NCI-H187 (cell line): Measurements from ENCODE around the gene DKK2.

Experiments
- DNase-seq, 2 experiments: peaks; one replicate each; lab custom pipeline; 2025; lab: John Stamatoyannopoulos, UW

Gene DKK2, protein sequence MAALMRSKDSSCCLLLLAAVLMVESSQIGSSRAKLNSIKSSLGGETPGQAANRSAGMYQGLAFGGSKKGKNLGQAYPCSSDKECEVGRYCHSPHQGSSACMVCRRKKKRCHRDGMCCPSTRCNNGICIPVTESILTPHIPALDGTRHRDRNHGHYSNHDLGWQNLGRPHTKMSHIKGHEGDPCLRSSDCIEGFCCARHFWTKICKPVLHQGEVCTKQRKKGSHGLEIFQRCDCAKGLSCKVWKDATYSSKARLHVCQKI

DNA sequence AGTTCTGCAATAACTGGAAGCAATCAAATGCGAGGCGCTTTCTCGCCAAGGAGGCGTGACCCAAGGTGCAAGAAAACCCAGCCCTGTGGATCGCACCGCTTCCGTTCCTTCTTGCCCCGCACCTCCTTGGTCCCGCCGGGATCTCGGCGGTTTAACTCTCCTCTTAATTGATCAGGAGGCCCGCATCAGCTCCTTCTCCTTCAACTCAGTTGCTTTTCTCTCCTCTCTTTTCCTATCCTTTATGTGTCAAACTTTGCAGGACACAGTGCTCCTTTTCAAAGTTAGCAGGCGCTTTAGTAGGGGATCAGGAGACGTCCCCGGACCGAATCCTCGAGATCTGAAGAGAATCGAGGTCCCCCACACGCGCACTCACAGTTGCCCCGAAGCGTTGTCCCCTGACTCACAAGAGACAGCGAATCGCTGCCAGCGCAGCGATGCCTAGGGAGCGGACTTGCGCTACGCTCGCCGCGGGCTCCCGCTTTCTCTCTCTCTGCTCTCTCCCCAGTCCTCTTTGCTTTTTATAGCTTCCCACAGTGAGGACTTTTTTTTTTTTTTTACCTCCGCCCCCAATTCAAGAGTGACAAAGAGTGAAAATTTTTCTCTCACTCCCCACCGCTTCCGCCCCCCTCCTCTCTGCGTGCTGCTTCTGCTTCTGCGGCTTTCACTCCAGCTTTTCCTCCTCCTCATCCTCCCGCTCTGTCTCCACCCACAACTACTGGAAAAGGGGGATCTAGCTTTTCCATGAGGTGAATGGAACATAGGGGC, at the start of gene DKK2:
Gene DKK2 (minus strand): TSS at position 495 of the 765 bp plus-strand sequence. CDS start 722 bp downstream, outside the sequence.
- DNase-seq: no peak

DNA sequence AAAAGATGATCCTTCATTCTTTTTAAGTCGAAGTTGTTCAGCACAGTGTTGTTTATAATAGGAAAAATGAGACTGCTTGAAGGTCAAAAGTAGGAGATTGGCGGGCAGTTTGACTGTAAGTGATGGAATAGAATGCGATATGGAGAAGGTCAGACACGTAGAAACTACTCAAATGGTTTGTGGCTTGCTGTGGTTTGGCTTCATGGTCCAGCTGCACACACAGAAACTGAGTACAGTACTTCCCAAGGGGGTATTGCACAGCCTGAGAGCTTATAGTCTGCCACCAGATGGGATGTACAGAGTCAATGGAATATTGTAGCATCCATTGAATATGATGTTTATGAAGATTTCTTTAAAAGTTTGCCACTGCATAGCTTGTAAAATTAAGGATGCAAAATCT, 41.1 kb upstream of the DKK2 start:
- no peak for DNase-seq

DNA sequence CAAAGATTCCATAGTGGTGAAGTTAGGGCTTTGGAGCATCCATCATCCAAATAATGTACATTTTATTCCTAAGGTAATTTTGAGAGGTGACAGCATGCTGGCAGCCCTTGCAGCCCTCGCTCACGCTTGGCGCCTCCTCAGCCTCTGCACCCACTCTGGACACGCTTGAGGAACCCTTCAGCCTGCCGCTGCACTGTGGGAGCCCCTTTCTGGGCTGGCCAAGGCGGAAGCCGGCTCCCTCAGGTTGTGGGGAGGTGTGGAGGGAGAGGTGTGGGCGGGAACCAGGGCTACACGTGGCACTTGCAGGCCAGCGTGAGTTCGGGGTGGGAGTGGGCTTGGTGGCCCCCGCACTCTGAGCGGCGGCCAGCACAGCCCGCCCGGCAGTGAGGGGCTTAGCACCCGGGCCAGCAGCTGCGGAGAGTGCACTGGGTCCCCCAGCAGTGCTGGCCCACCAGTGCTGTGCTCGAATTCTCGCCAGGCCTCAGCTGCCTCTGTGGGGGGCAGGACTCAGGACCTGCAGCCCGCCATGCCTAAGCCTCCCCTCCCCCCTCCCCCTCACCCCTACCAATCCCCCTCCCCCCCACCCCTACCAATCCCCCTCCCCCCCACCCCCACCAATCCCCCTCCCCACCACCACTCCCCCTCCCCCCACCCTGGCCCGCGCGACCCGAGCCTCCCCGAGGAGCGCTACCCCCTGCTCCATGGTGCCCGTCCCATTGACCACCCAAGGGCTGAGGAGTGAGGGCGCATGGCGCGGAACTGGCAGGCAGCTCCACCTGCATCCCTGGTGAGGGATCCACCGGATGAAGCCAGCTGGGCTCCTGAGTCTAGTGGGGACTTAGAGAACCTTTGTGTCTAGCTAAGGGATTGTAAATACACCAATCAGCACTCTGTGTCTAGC, 37.0 kb upstream of the DKK2 start:
- DNase-seq: no peak

DNA sequence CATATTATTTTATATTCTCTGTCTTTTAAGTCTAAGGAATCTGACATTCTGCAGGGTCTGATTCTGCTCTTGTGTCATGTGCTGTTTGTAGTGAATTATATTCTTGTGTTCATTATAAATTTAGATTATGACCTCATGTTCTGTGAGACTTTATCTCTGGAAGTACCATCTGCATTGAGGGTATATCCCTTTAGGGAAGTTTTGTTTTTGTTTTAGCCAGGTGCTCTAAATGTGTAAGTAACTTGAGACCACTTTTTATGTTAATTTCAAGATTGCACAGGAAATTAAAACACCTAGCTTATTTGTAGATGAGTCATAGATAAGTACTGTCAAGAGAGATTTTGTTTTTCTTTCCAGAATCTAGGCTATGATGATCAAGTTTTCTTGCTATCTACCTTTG, 35.0 kb upstream of the DKK2 start:
- no peak for DNase-seq

DNA sequence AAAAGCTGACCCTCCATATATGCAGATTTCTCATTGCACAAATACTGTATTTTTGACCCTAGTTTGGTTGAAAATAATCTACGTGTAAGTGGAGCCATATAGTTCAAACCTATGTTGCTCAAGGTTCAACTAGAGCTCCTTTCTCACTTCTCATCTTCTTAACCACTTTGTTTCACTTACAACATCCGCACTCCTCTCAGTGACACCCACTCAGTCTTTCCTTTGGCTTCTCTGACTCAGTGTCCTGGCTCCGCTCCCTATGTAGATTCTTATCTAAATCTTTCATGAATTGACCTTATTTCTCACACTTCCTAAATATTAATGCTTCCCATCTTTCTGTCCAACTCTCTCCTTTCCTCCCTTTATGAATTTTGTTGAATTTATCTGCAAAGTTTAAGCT, 32.9 kb upstream of the DKK2 start:
- DNase-seq: no peak

DNA sequence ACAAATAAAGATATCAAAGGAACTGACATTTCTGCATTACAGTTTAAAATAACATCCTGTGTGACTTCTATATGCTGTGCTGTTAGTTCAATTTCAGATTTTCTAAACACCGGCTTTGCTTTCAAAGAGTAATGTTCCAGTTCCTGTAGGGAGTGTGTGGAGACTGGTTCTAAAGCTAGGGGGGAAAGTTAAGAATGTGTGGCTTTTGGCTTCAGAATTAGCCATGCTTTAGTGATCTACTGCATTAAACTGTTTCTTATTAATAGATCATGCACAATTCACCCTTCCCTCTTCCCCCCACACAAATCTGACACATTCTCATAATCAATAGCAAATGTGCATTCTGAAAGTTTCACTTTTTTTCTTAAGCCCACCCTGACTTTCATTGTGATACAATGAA, 32.0 kb upstream of the DKK2 start:
- no peak for DNase-seq

DNA sequence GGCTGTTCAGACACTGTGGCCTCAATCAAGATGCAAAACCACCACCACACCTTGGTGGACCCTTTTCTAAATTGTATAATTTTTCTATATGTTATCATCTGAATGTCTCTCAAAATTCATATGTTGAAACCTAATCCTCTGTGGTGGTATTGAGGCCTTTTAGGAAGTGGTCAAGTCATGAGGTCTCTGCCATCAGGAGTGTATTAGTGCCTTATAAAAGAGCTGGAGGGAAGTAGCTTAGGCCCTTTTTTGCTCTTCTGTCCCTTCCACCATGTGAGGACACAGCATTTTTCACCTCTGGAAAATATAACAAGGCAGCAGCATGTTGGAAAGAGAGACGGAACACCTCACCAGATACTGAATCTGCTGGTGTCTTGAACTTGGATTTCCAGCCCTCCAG, 30.5 kb upstream of the DKK2 start:
- DNase-seq: no peak

DNA sequence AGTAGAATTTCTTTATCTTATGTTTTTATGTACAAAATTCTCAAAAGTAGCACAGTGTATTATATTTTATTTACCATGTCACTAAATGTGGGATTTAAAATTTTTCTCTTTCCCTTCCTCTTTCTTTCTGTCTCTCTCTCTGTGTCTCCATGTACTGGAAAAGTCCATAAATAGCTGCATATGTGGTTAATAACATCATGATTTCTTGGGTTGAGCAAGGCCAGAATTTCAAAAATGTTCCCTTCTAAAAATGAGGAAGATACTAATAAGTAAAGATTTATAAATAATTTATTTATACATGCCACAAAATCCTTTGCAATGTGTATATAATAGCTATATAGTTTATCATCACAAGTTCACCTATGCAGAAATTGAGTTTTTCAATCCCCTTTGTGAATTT, 29.1 kb upstream of the DKK2 start:
- DNase-seq: no peak

DNA sequence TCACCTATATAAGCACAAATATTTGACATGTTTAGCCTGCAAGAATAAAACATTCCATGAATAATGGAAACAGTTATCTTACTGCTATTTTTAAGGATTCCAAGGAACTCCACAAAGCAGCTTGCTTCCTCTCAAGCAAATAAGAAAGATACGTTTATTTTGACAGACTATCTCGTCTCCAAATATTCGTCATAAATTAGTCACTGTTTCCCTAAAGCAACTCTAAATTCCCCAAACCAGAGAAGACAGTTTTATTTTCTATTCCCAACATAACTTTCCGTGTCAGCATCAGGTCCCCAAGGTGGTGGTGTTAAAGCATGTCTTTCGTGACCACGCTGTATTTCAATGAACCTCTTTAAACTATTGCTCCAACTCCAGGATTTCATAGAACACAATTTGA, 24.3 kb upstream of the DKK2 start:
- DNase-seq: no peak

DNA sequence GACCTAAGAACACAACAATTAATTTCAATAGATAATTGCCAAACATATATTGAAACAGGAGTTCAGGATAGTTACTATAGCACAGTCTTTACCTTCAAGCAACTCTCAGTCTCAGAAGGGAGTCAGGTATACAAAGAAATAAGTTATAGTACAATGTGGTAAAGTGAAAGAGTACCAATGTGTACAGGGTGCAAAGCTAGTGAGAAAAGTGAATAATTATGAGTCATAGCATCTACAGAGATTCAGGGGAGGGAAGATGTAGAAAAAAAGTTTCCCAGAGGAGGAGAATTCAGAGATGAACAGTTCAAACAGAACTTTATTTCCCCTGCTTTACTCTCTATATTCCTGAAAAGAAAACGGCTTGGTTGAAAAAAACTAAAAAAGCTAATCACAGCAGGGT, 22.7 kb upstream of the DKK2 start:
- no peak for DNase-seq

- DNase-seq: no peak
Observed at GRCh38 chr4:107050525-107051135, 14.5 kb upstream of the DKK2 start.

DNA sequence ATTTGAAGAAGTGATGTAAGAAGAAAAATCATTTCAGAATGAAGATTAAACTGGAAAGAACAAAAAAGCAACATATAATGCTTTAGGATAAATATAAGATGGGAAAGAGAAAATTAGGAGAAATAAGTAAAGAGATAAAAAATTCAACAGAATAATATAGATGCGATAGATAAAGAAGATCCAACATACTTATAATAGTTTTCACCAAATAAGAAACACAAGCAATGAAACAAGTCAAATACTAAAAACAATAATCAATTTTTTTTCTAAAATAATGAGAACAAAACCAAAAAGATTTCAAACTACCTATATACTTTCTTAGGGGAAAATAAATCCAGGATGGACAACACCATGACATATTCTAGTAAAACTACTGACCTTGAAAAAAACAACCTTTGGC, 10.1 kb upstream of the DKK2 start:
- DNase-seq: no peak

DNA sequence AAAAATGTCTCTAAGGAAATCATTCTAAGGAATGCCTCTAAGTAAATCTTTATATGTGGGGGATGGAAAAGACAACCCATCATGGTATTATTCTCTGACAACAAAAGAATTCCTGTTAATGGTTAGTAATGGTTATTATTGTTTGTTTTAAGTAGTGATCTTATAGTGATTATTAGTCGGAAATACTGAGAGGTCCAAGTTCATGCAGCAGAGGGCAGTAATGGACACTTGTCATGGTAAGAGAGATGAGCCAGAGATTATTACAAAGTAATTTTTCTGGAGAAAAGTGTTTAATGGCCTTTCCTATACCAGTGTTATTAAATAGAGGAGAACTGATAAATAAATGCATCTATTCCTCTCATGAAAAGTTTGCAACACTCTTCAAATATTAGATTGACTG, 8.1 kb upstream of the DKK2 start:
- DNase-seq: no peak

DNA sequence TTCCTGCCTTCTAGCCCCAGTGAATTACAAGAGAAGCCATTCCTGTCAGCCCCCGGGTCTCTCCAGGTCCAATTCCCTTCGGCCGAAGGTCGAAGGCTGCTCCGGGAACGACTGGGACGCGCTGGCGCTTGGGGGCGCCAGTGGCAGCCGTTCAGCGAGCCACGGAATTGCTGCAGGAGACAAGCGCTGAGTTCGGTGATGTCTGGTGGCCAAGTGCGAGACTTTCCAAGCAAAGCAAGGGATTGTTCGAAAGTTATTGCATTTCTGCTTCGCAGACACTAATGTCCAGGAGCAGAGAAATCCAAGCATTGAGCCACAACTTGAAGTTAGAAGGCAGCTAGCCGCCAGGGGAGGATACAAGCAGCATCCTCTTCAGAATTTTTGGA, 1.1 kb upstream of the DKK2 start:
- DNase-seq: no peak

- DNase-seq: no peak
Observed at GRCh38 chr4:107036584-107037198, 578 bp upstream of the DKK2 start.

GRCh38 chr4:107034996-107035818, 906 bp downstream of the DKK2 start:
- DNase-seq: no peak

GRCh38 chr4:107034091-107034995, 1.8 kb downstream of the DKK2 start:
- no peak for DNase-seq

GRCh38 chr4:107027379-107027778, 8.7 kb downstream of the DKK2 start:
- no peak for DNase-seq

DNA sequence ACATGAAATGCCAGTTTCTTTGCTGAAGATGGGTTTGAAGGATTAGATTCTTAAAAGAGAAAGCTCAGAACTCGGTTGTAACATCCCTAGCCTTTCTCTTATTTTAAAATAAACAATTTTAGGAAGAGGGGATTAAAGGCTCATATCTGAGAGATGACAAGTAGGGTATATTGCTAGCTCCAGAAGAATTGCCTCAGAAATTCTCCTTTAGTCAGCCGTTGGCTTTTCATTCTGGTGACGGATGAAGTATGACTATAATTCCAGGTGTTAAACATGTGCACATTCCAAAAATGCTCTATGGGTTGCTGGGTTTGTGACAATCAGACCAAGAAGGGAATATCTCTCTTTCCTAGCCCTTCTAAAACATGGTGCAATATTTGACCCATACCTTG, 17.8 kb downstream of the DKK2 start:
- DNase-seq: no peak
